SJSA1 (cell line): ENCODE results near the gene PAK6. TPM values are rescaled to one million over a fixed set of nuclear protein-coding genes. Genes with fewer than 3 reads are reported as not detected.

Experiments used
- DNase-seq, 2 experiments: peaks; one replicate each; pipeline ENCODE4 v3.0.0-alpha.2; 2015 to 2020; ENCODE audit warnings: low spot score in 2 of 2, low read depth in 1 of 2
- H3K27ac ChIP-seq: fragments of 250-450 bp; sonication (Bioruptor Pico); 2 replicates; pipeline ENCODE4 v1.5.1; 2020; ENCODE audit warnings: mild to moderate bottlenecking, moderate library complexity
- H3K27me3 ChIP-seq: fragments of 250-450 bp; sonication (Bioruptor Pico); replicated peaks from 2 replicates; pipeline ENCODE4 v1.5.1; 2020; ENCODE audit warnings: mild to moderate bottlenecking, moderate library complexity
- H3K36me3 ChIP-seq: fragments of 250-450 bp; sonication (Bioruptor Pico); 2 replicates; pipeline ENCODE4 v1.5.1; 2020; ENCODE audit warnings: mild to moderate bottlenecking
- H3K4me1 ChIP-seq: fragments of 250-450 bp; sonication (Bioruptor Pico); replicated peaks from 2 replicates; pipeline ENCODE4 v1.6.1; 2021; ENCODE audit warnings: mild to moderate bottlenecking
- H3K4me3 ChIP-seq: fragments of 250-450 bp; sonication (Bioruptor Pico); 2 replicates; pipeline ENCODE4 v1.5.1; 2020; ENCODE audit warnings: mild to moderate bottlenecking
- H3K9me3 ChIP-seq: fragments of 250-450 bp; sonication (Bioruptor Pico); replicated peaks from 2 replicates; pipeline ENCODE4 v1.5.1; 2020; ENCODE audit warnings: mild to moderate bottlenecking
- total RNA-seq: library from RNA; depleted of rRNA; stranded (reverse); fragments of >200 nt; shearing (Covaris generic); gene quantifications from 2 replicates; pipeline ENCODE4 v1.2.3, GENCODE V29; 2014

PAK6 gene
- total RNA-seq, 1 experiment from 2014 or later = 0.05 TPM

DNA sequence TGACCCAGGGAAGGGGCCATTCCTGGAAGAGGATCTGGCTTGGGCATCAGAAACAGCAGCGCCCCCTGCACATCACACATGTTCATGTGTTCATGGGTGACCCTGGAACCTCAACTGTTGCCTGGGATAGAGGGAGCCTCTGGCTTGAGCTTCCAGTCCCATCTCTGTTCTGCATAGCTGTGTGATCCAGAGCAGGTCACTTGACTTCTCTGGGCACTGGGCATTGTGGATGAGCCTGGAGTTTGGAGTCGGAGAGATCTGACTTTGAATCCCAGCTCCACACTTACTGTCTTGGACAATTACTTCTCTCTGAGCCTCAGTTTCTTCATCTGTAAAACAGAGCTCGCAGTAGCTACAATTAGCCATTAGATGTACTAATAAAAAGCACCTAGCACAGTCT is 15.6 kb downstream of the PAK6 start:
- Histone ChIP-seq H3K4me1 (peaks cover 53% of the 10 kb centered on the region), H3K27ac (no peak overlapping the region), H3K36me3 (no peaks in the 10 kb centered on the region; the same call in 1 of the 2 replicates), H3K27me3 (no peaks in the 10 kb centered on the region), H3K4me3 (no peak overlapping the region), H3K9me3 (no peaks in the 10 kb centered on the region)
- DNase-seq = no peak

DNA sequence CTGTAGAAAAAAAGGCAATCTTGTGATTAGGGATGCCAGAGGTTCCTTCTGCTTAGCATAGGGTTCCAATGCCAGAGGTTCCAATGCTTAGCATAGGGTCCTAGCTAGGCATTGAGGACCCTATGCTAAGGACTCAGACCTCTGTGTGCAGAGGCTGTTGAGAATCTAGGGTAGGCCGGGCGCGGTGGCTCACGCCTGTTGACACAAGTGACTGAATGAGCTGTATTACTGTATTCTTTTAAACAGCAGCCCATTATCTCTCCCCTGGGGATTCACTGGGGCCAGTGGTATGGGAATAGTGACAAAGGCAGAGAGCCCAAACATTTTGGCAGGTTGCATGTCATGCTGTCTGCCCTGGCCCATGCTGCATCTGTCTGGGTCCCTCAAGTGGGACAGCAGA is 16.2 kb downstream of the PAK6 start:
- DNase-seq = no peak
- Histone ChIP-seq H3K4me1 (peaks cover 48% of the 10 kb centered on the region), H3K36me3 (no peaks in the 10 kb centered on the region; the same call in 1 of the 2 replicates), H3K4me3 (no peak overlapping the region), H3K9me3 (no peaks in the 10 kb centered on the region), H3K27me3 (no peaks in the 10 kb centered on the region), H3K27ac (no peak overlapping the region)

DNA sequence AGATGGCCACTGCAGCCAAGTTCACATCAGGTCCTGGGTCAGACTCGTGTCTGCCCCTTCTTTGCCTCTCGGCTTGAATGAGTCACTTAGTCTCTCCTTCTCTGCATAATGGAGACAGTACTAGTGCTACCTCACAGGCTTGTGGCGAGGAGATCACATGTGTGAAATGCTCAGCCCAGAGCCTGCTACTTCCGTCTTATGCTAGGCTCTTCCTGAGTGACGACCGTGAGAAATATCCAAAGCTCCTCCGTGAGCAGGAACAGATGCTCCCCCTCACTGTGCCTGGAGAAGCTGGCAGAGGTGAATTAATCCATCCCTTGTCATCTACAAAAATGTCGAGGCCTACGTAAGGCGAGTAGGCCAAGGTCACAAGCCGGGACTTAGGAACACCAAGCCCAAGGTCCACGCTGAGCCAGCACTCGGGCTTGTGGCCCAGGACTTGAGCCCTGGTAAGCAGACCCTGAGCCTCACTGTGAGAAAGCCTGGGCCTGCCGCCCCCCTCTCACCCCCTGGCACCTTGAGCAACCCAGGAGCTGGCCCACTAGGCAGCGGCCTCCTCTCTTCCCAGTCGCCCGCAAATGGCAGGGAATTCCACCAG is 17.9 kb downstream of the PAK6 start:
- H3K27me3 ChIP-seq = no peaks in the 10 kb centered on the region
- peak overlapping the region; percentile 84 for H3K27ac ChIP-seq

DNA sequence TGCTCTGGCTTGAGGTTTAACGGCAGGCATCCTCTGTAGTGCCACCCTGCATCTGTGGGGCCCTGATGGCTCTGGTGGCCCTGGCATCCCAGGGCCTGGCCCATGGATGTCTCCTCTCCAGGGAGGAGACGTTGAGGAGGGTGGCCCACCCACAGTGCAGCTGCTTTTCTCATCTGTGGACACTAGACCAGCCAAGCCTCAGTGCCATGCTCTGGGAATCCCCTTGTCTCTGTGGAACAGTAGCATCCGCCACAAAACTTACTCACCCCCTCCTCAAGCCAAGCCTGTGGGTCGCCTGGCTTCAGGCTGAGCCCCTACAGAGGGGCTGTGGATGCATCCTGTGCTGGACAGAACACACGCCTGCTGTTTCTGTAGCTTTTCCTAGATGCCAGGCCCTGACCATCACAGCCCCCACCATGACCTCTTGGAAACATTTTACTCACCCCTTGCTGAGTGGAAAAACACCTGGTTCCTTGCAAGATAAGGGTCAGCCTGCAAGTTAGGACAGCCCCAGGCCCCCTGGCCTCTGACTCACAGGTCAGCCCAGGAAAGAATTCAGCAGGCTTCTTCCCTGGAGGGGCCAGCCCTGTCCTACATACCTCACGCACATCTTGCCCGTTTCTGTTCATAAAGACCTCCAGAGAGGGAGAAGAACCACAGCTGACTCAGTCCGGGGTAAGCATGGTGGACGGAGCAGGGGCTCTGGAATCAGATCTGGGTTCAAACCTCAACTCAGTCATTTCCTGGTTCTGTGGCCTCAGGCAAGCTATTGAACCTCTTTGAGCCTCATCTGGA is 19.0 kb downstream of the PAK6 start:
- DNase-seq = peak; percentile 83 to 90

More for the DNA sequence above, 17.9 kb downstream of the PAK6 start:
- Histone ChIP-seq H3K9me3 (no peaks in the 10 kb centered on the region), H3K4me1 (peaks cover 44% of the 10 kb centered on the region), H3K4me3 (no peak overlapping the region), H3K36me3 (no peaks in the 10 kb centered on the region; the same call in 1 of the 2 replicates)
- peak; percentile 69 to 76 for DNase-seq

DNA sequence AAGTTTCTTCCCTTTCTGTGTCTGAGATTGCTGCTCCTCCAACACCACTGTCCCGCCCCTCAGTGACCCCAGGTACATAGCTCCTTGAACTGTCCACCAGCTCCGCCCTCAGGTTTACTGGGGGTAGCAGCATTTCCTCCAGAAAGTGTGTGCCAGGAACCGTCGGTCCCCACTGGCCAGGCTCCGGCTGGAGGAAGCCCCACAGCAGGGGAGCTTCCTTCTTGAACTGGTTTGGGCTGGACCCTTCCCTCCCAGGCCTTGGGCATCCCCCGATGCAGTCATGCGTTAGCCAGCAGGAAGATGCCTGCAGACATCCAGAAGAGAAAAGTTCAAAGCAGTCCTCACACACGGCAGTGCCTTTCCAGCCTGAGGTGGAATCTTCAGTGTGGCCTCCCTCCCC is 19.7 kb downstream of the PAK6 start:
- peak overlapping the region; percentile 84 for H3K27ac ChIP-seq

More for the DNA sequence above, 19.0 kb downstream of the PAK6 start:
- no peaks in the 10 kb centered on the region for H3K36me3 ChIP-seq
- peaks cover 44% of the 10 kb centered on the region for H3K4me1 ChIP-seq
- H3K27me3 ChIP-seq = no peaks in the 10 kb centered on the region
- H3K9me3 ChIP-seq = no peaks in the 10 kb centered on the region
- H3K27ac ChIP-seq = peak overlapping the region; percentile 84
- H3K4me3 ChIP-seq = no peak overlapping the region

DNA sequence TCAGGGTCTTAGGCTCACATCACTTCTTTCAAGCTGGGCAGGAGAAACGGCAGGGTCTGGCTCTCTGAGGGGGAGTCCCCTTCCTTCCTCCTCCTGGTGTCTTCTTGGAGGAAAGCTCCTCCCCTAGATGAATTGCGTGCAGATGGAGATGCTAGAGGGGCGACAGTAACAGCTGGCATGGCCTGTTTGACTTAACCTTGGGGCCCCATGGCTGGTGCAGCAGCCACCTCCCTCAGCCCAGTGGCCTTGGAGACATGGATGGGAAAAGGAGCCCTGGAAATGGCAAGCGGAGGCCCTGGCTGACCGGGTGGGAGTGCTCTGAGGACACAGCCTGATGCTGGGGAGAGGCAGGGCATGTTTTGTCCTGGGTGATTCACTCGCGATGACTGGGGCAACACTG is 20.2 kb downstream of the PAK6 start:
- Histone ChIP-seq H3K9me3 (no peaks in the 10 kb centered on the region), H3K27ac (peak overlapping the region; percentile 84), H3K27me3 (no peaks in the 10 kb centered on the region), H3K4me1 (peaks cover 44% of the 10 kb centered on the region), H3K4me3 (no peak overlapping the region), H3K36me3 (no peaks in the 10 kb centered on the region)
- DNase-seq = no peak

More for the DNA sequence above, 19.7 kb downstream of the PAK6 start:
- no peak overlapping the region for H3K4me3 ChIP-seq
- no peaks in the 10 kb centered on the region for H3K27me3 ChIP-seq
- H3K9me3 ChIP-seq = no peaks in the 10 kb centered on the region
- H3K4me1 ChIP-seq = peaks cover 44% of the 10 kb centered on the region
- no peak for DNase-seq
- no peaks in the 10 kb centered on the region for H3K36me3 ChIP-seq

DNA sequence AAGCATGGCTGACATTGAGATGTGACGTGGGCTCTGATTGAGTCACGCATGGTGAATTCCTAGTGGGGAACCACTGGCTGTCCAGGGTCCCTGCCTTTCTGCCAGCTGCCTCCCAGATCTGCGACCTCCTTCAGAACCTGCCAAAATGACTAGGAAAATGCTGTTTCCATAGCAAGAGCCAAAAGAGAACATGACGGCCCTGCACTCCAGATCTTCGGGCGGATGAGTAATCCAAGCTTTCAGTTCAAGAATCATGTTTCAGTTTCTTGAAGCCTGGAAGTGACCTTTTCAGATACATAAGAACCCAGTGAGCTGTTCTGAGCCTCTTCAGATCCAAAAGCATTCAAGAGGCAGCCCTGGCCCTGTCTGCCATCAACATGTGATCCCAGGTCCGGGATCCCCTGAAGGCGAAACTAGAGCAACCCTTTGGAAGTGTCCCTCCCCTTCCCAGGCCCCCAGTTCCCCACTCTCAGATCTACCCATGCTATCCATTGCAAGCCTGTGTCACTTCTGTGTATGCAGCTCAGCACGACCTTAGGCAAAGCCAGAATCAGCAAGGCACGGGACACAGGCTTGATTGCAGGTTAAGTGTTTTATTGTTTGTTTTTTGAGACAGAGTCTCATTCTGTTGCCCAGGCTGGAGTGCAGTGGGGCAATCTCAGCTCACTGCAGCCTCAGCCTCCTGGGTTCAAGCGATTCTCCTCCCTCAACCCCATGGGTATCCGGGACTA is 24.3 kb downstream of the PAK6 start:
- peaks cover 7% of the 10 kb centered on the region for H3K36me3 ChIP-seq
- H3K4me1 ChIP-seq = peaks cover 29% of the 10 kb centered on the region
- H3K27me3 ChIP-seq = no peaks in the 10 kb centered on the region
- no peaks in the 10 kb centered on the region for H3K9me3 ChIP-seq
- H3K27ac ChIP-seq = no peak overlapping the region
- DNase-seq = no peak
- H3K4me3 ChIP-seq = no peak overlapping the region

DNA sequence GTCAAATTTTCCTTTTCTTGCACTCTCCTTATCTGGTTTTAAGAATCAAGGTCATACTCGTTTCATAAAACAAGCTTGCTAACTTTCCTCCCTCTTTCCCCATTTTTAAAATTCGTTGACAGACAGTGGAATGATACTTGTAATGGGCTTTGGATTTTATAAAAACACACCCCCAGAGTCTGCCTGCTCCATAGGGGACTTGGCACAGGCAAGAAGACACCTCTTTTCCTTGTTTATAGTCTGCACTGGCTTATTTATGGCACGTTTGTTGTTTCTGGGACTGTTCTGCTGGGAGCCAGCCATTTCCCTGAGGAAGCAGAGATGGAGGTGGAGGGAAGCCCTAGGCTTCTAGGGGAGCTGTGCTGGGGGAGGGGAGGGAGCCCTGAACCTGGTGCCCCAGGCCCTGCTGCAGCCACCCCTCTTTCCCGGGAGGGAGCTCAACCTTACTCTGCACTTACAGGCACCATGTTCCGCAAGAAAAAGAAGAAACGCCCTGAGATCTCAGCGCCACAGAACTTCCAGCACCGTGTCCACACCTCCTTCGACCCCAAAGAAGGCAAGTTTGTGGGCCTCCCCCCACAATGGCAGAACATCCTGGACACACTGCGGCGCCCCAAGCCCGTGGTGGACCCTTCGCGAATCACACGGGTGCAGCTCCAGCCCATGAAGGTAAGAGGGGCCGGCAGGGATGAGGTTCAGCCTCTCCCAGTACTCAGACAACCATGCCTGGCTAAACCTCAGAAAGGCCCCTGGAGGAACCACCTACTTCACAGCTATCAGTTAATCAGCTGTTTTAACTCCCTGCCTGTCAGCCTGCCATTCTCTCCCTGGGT is 25.7 kb downstream of the PAK6 start:
- DNase-seq = no peak
- Histone ChIP-seq H3K4me3 (no peak overlapping the region), H3K27ac (no peak overlapping the region), H3K36me3 (peaks cover 7% of the 10 kb centered on the region), H3K4me1 (peaks cover 15% of the 10 kb centered on the region), H3K27me3 (no peaks in the 10 kb centered on the region), H3K9me3 (no peaks in the 10 kb centered on the region)

DNA sequence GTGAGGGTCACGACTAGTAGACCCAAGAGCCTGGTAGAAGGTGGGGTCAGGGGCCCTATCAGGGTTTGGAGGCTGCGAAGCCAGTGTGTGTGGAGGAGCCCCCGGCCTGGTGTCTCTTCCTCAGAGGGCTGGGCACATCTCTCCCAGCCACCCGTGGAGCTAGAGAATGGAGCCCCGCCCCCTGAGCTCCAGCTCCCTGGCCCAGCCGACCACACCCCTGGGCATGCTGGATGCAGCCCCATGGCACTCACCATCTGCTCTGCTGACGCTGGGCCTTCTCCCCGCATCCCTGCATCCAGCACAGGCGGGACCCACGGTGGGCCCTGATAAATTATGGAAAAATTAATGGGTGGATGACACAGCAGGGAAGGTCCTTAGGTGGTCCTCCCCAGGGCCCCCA is 26.5 kb downstream of the PAK6 start:
- Histone ChIP-seq H3K9me3 (no peaks in the 10 kb centered on the region), H3K27me3 (no peaks in the 10 kb centered on the region)
- DNase-seq = no peak

DNA sequence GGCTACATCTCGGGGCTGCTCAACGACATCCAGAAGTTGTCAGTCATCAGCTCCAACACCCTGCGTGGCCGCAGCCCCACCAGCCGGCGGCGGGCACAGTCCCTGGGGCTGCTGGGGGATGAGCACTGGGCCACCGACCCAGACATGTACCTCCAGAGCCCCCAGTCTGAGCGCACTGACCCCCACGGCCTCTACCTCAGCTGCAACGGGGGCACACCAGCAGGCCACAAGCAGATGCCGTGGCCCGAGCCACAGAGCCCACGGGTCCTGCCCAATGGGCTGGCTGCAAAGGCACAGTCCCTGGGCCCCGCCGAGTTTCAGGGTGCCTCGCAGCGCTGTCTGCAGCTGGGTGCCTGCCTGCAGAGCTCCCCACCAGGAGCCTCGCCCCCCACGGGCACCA is 27.0 kb downstream of the PAK6 start:
- no peak overlapping the region for H3K4me3 ChIP-seq
- no peaks in the 10 kb centered on the region for H3K27me3 ChIP-seq
- no peaks in the 10 kb centered on the region for H3K9me3 ChIP-seq
- H3K4me1 ChIP-seq = peaks cover 15% of the 10 kb centered on the region
- no peak for DNase-seq
- no peak overlapping the region for H3K27ac ChIP-seq
- peaks cover 7% of the 10 kb centered on the region for H3K36me3 ChIP-seq

More for the DNA sequence above, 26.5 kb downstream of the PAK6 start:
- peaks cover 15% of the 10 kb centered on the region for H3K4me1 ChIP-seq
- no peak overlapping the region for H3K27ac ChIP-seq
- no peak overlapping the region for H3K4me3 ChIP-seq
- peaks cover 7% of the 10 kb centered on the region for H3K36me3 ChIP-seq

DNA sequence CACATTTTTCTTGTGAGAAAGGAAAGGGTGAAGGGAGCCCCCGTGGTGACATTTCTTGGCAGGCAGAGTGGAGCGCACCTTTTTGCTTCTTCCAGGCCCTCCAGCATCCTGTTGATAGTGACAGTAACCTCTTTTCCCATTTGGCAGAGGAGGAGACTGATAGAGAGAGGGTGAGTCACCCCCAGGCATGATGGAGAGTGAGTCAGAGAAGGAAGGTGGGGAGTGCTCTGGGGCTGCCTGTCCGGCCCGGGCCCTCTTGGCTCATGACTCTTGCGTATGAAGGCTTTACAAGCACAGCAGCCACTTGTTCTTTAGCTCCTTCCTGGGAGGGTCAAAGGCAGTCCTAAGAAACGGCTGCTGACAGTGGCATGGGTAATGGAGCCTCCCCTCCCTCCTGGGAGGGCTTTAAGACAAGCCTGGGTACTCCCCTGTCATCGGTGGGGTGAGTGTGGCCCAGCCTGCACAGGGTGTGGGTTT is 28.0 kb downstream of the PAK6 start:
- no peaks in the 10 kb centered on the region for H3K9me3 ChIP-seq
- H3K36me3 ChIP-seq = peaks cover 7% of the 10 kb centered on the region
- DNase-seq = peak; percentile 79 to 89
- no peaks in the 10 kb centered on the region for H3K27me3 ChIP-seq
- peak overlapping the region; percentile 29; the same call in 1 of the 2 replicates for H3K27ac ChIP-seq
- H3K4me3 ChIP-seq = no peak overlapping the region
- peaks cover 15% of the 10 kb centered on the region for H3K4me1 ChIP-seq

DNA sequence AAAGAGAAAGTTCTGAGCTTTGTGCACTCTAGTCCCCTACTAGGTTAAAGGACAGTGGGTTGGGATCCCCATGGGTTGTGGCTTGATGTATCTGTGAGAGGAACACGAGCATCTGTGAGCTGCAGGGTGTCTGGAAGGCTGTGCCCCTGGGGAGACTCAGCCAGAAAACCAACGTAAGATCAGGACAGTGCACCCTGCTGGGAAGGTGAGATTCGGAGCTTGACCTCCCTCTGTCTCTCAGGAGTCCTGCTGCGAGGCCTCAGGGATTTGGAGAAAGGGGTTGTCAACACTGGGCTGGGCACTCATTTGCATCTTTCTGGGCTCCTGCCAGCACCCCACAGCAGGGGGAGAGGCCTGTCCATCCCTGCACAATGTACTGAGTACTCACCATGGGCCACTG is 28.8 kb downstream of the PAK6 start:
- no peak for DNase-seq
- Histone ChIP-seq H3K27ac (no peak overlapping the region), H3K27me3 (no peaks in the 10 kb centered on the region), H3K9me3 (no peaks in the 10 kb centered on the region), H3K4me3 (no peak overlapping the region), H3K36me3 (peaks cover 13% of the 10 kb centered on the region), H3K4me1 (peaks cover 19% of the 10 kb centered on the region)

DNA sequence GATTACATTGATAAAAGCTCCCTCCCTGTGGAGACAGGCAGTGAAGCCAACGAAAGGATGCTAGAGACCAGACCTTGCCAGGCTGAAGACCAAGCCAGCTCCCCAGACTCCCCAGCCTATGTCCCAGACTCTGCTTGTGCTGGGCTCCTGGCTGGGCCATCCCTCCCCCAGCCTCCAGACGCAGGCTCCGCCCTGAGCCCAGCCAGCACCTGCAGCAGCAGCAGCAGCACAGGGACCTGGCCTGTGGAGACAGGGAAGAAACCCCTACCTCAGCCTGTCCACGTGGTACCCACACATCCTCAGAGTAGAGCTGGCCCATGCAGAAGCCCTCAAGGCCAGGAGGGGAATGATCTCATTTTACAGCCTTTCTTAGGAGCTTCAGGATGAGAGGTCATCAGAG is 30.7 kb downstream of the PAK6 start:
- Histone ChIP-seq H3K27me3 (no peaks in the 10 kb centered on the region), H3K4me1 (peaks cover 26% of the 10 kb centered on the region), H3K4me3 (no peak overlapping the region), H3K9me3 (no peaks in the 10 kb centered on the region), H3K36me3 (peaks cover 33% of the 10 kb centered on the region), H3K27ac (no peak overlapping the region)
- no peak for DNase-seq
